ENCODE results near the gene MRPL50. TPM values are rescaled to one million over a fixed set of nuclear protein-coding genes. Genes with fewer than 3 reads are reported as not detected.

The MRPL50 gene
- total RNA-seq, 1 experiment from 2014 or later: 18.6 TPM

Other genes with a start within 250 kb of the MRPL50 start
- 0.13 TPM in 1 of 2 replicates, not detected in the other for gene BAAT, start 13.6 kb downstream of the MRPL50 start, total RNA-seq (2014; rRNA removed; shearing (Covaris generic); ENCODE audit: low replicate concordance)
- 14.1 and 31.1 TPM in 2 replicates for gene ZNF189, start 233 bp upstream of the MRPL50 start, total RNA-seq (2014; rRNA removed; shearing (Covaris generic); ENCODE audit: low replicate concordance)
- gene ALDOB, start 37.2 kb upstream of the MRPL50 start, total RNA-seq (2014; rRNA removed; shearing (Covaris generic); ENCODE audit: low replicate concordance): not detected in 2 replicates
- 20.4 and 33.2 TPM in 2 replicates for gene RNF20, start 135.2 kb upstream of the MRPL50 start, total RNA-seq (2014; rRNA removed; shearing (Covaris generic); ENCODE audit: low replicate concordance)
- gene PPP3R2, start 196.4 kb upstream of the MRPL50 start, total RNA-seq (2014; rRNA removed; shearing (Covaris generic); ENCODE audit: low replicate concordance): not detected in 2 replicates